SHP77 treated with DMSO at 0.1 percent for 48 hours (cell line): ENCODE results near the gene ATP10B.
"Not testable (repeated sequence)": the region's sequence is repeated elsewhere in the genome, so short reads cannot be mapped to it uniquely, and the experiment has no call there.

ENCODE experiments used
- DNase-seq: peaks from one replicate; lab custom pipeline; 2025; lab: John Stamatoyannopoulos, UW

Gene ATP10B

DNA sequence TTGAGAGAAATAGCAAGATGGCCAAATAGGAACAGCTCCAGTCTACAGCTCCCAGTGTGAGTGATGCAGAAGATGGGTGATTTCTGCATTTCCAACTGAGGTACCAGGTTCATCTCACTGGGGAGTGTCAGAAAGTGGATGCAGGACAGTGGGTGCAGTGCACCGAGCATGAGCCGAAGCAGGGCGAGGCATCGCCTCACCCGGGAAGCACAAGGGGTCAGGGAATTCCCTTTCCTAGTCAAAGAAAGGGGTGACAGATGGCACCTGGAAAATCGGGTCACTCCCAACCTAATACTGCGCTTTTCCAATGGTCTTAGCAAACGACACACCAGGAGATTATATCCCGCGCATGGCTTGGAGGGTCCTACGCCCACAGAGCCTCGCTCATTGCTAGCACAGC, 39.0 kb downstream of the ATP10B start:
- not testable (repeated sequence) for DNase-seq

GRCh38 chr5:160805376-160805775, 46.6 kb downstream of the ATP10B start:
- no peak for DNase-seq

- no peak for DNase-seq
Measured at GRCh38 chr5:160802592-160802991, 49.4 kb downstream of the ATP10B start.

- DNase-seq = no peak
Measured at GRCh38 chr5:160800375-160801275, 51.4 kb downstream of the ATP10B start.

DNA sequence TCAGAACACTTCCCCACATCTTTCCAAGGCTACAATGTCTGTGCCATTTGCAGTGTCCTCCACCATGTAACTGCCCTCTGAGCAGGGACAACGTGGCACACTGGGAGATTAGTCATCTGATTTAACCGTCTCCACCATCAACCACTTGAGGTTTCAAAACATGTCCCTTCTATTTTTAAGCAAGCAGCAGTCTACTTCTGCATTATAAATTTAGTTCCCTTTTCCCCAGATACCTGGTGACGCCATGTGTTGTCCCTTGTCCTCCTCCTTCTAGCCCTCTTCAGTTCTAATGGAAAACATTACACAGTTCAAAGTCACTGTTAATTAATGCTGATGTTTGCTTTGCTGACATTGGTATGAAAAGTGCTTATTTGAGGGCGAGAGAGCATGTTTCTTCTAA, 52.8 kb downstream of the ATP10B start:
- peak; percentile 4 for DNase-seq

DNA sequence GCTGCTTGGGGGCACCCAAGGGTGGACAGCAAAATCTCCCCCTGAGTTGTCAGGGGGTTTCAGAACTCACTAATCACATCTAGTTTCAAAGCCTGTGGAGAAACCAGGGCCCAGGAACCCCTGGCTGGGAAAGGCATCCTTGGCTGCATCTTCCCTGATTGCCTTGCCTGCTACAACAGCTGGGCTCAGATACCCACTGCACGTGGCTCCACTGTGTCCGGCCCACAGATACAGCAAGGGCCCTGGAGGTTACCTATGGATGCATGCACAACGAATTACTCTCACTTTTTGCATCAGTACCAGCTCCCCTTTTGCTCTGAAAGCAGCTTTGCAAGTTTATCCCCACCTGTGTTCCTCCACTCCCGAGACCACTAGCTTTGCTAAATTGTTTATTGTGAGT, 55.0 kb downstream of the ATP10B start:
- DNase-seq = no peak

- DNase-seq = no peak
Measured at GRCh38 chr5:160793530-160793899, 58.5 kb downstream of the ATP10B start.

- DNase-seq = no peak
Measured at GRCh38 chr5:160792732-160793529, 59.1 kb downstream of the ATP10B start.

GRCh38 chr5:160792281-160792680, 59.7 kb downstream of the ATP10B start:
- DNase-seq = no peak

- DNase-seq = no peak
Measured at GRCh38 chr5:160789219-160789859, 62.7 kb downstream of the ATP10B start.

- DNase-seq = no peak
Measured at GRCh38 chr5:160788102-160788660, 63.8 kb downstream of the ATP10B start.

DNA sequence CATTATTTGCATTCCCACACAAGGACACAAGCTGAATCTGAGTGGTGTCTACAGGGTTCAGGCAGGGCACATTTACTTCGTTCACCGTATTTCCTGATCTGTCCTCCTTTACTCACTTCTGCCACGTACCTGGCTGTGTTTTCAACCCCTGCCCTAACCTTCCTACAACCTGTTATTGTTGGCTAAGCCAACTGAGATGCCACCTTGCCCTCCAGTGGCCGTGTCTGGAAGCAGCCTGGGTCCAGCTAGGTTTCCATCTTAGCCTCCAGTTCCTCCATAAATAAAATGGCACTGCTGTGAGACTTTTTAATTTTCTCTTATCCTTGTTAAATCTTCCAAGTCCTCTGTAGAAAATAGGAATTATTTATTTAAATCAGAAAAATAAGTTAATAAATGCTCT, 64.8 kb downstream of the ATP10B start:
- DNase-seq = no peak

GRCh38 chr5:160774666-160775315, 77.2 kb downstream of the ATP10B start:
- no peak for DNase-seq

DNA sequence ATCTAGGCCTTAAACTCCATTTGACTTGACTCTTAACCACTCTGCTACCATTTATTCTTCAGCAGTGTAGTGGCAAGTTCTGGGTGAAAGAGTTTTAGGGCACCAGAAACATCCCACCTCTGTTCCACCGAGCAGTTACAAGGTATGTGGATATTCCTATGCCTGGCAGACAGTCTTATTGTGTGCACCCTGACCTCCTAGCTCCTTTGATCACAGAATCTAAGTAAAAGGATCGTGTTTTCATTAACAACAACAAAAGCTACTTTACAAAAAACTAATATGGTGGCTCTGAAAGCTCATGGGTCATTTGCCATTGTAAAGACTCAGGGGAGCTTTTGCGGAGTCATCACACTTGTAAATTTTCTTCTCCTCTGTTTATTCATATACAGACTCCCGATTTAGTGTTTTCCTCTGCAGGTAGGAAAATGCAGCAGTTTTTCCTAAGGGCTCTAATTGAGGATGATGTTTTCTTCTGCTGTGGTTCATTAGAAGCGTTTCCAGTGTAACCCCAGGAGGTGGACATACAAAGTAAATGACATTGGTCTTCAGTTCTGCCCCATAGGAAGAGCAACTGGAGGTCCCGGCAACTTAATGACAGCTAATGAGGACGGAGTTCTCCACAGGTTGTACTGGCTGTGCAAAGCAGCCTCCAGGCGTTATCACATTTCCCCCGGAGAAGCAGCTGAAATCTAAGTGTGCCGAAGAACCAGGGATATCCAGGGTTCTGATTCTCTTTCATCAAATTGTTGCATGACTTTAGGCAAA, 78.2 kb downstream of the ATP10B start:
- no peak for DNase-seq

GRCh38 chr5:160772854-160773253, 79.2 kb downstream of the ATP10B start:
- DNase-seq = no peak

DNA sequence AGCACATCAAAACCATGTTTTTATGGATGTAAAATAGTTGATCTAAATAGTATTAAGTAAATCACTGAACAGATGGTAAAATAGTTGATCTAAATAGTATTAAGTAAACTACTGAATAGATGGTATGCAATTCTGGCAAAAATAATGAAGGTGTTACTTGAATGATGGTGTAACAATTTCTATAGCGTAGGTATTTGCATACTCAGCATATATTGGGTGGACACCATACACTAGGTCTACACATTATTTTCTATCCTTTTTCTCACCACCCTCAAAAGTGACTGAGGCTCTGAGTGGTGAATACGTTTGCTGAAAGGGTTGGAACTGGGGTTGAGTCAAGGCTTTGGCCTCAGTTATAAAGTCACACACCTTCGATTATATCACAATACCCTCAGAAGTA, 81.3 kb downstream of the ATP10B start:
- DNase-seq = no peak

- peak; percentile 78 for DNase-seq
Measured at GRCh38 chr5:160769301-160769700, 82.7 kb downstream of the ATP10B start.

DNA sequence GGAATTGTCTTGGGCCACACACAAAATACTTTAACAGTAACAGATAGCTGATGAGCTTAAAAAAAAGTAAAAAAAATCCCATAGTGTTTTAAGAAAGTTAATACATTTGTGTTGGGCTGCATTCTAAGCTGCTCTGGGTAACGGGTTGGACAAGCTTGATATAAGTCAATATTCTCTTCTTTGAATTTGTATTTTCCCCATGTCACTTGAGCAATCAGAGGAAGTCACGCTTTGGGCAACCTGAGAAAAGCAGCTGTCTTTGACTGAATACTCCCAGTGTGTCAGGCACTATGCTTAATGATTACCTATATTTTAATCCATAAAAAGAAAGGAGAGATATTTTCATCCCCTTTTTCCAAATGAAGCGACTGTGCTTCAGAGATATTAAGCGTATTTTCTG, 84.9 kb downstream of the ATP10B start:
- DNase-seq = no peak

DNA sequence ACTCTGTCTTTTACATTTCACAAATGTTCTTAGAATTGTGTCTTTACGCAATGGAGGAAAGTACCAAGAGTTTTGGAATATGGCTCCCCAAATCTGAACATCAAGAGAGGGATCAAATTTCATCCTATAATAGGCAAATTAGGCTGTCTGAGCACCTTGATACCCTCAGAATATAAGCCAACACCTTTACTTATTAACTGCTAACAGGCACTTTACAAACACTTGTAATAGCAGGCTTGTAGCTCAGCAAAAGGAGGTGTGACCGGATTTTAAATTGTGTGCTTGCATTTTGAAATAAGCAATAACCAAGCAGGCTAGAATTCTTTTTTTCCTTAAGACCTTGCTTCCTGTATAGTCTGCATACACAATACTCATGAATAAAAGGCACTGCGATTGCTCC, 92.0 kb downstream of the ATP10B start:
- DNase-seq = no peak

GRCh38 chr5:160757194-160757593, 94.8 kb downstream of the ATP10B start:
- DNase-seq = no peak
